Astrocyte (in vitro differentiated cells and primary cell): ENCODE measurements around the gene HENMT1. TPM values are rescaled to one million over a fixed set of nuclear protein-coding genes. Genes with fewer than 3 reads are reported as not detected.
"Not testable (repeated sequence)": the region's sequence is repeated elsewhere in the genome, so short reads cannot be mapped to it uniquely, and the experiment has no call there.

Experiments
- DNase-seq: peaks from one replicate; pipeline ENCODE4 v3.0.0-alpha.2; 2010; ENCODE audit warnings: low read depth
- FAIRE-seq: peaks from 2 replicates; lab custom pipeline; 2011; peaks lifted over from hg19 to GRCh38; lab: Jason Lieb, UNC
- H2AFZ ChIP-seq: 2 replicates; pipeline ENCODE4 v1.6.0; 2012; ENCODE audit warnings: low read depth, low read length, inconsistent platforms
- H3K27ac ChIP-seq: 2 replicates; pipeline ENCODE4 v1.5.1; 2011; ENCODE audit warnings: low read depth, low read length, inconsistent platforms
- H3K27me3 ChIP-seq: 2 replicates; pipeline ENCODE4 v1.6.0; 2011; ENCODE audit warnings: low read length, inconsistent platforms; ENCODE audit not compliant: insufficient read depth
- H3K36me3 ChIP-seq: 2 replicates; pipeline ENCODE4 v1.5.1; 2011; ENCODE audit warnings: low read length, inconsistent platforms; ENCODE audit not compliant: insufficient read depth
- H3K4me1 ChIP-seq: 2 replicates; pipeline ENCODE4 v1.5.1; 2011; ENCODE audit warnings: low read length, inconsistent platforms; ENCODE audit not compliant: insufficient read depth
- H3K4me2 ChIP-seq: 2 replicates; pipeline ENCODE4 v1.6.0; 2012; ENCODE audit warnings: low read length, inconsistent platforms
- H3K4me3 ChIP-seq: 2 replicates; pipeline ENCODE4 v1.5.1; 2011; ENCODE audit warnings: low read depth, mild to moderate bottlenecking, low read length, inconsistent platforms; ENCODE audit not compliant: insufficient read depth
- H3K79me2 ChIP-seq: 2 replicates; pipeline ENCODE4 v1.6.0; 2012; ENCODE audit warnings: mild to moderate bottlenecking, low read length, inconsistent platforms; ENCODE audit not compliant: insufficient read depth
- H3K9ac ChIP-seq: 2 replicates; pipeline ENCODE4 v1.6.0; 2012; ENCODE audit warnings: mild to moderate bottlenecking, low read length, inconsistent platforms
- H3K9me3 ChIP-seq: 2 replicates; pipeline ENCODE4 v1.5.1; 2012; ENCODE audit warnings: low read depth, mild to moderate bottlenecking, low read length, inconsistent platforms; ENCODE audit not compliant: insufficient read depth
- H4K20me1 ChIP-seq: 2 replicates; pipeline ENCODE4 v1.6.0; 2012; ENCODE audit warnings: low read length, inconsistent platforms; ENCODE audit not compliant: insufficient read depth
- H3K27ac Mint-ChIP-seq: one replicate; pipeline ENCODE4 v1.8.0; 2021; ENCODE audit warnings: mild to moderate bottlenecking, mixed read lengths; ENCODE audit not compliant: unreplicated experiment
- H3K27me3 Mint-ChIP-seq: one replicate; pipeline ENCODE4 v1.8.0; 2021; ENCODE audit warnings: low read depth, mixed read lengths; ENCODE audit not compliant: unreplicated experiment
- H3K36me3 Mint-ChIP-seq: one replicate; pipeline ENCODE4 v1.8.0; 2021; ENCODE audit warnings: low read depth, mixed read lengths; ENCODE audit not compliant: unreplicated experiment
- H3K4me1 Mint-ChIP-seq: one replicate; pipeline ENCODE4 v1.8.0; 2021; ENCODE audit warnings: low read depth, mixed read lengths; ENCODE audit not compliant: unreplicated experiment
- H3K4me3 Mint-ChIP-seq: one replicate; pipeline ENCODE4 v1.8.0; 2021; ENCODE audit warnings: mild to moderate bottlenecking, moderate library complexity, mixed read lengths; ENCODE audit not compliant: unreplicated experiment
- H3K9me3 Mint-ChIP-seq: one replicate; pipeline ENCODE4 v1.8.0; 2021; ENCODE audit warnings: mild to moderate bottlenecking, mixed read lengths; ENCODE audit not compliant: unreplicated experiment
- EZH2 ChIP-seq: IDR thresholded peaks from 2 replicates; pipeline ENCODE4 v1.6.1; 2012; ENCODE audit warnings: mild to moderate bottlenecking, low read length, inconsistent platforms; ENCODE audit not compliant: insufficient read depth
- total RNA-seq: library from RNA; stranded (reverse); gene quantifications from 2 replicates; pipeline ENCODE4 v1.2.1, GENCODE V29; 2021
- TF ChIP-seq, protein P1 (sequence below): IDR thresholded peaks from 2 replicates; pipeline ENCODE4 v1.5.1; 2011; ENCODE audit warnings: low read depth, mild to moderate bottlenecking, inconsistent platforms, low read length, moderate library complexity; ENCODE audit not compliant: insufficient read depth

HENMT1 gene
- total RNA-seq, 1 donor from 2014 or later, result 2.2 TPM

DNA sequence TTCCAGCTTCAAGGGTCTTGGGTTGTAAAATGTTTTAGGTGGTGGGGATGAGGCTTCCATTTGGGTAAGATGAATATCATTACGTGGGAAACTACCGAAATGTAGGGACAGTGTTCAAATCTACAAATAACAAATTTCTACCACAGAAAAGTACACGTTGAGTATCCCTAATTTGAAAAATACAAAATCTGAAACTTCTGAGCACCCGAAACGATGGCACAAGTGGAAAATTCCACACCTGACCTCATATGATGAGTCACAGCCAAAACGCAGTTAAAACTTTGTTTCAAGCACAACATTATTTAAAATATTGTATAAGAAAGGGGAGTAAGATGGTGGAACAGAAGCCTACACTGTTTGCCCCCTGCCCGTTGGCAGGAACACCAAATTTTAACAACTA lies 8.8 kb upstream of the HENMT1 start:
- Histone ChIP-seq H3K9ac (no peak overlapping the region), H3K4me3 (no peak overlapping the region), H3K27me3 (peaks cover 2% of the 10 kb centered on the region), H4K20me1 (no peaks in the 10 kb centered on the region), H3K4me1 (no peaks in the 10 kb centered on the region), H2AFZ (no peak overlapping the region), H3K79me2 (no peaks in the 10 kb centered on the region), H3K27ac (no peak overlapping the region), H3K4me2 (no peak overlapping the region), H3K36me3 (no peaks in the 10 kb centered on the region), H3K9me3 (no peaks in the 10 kb centered on the region)
- FAIRE-seq (no peak), DNase-seq (no peak)
- TF ChIP-seq EZH2, result no peak
- TF ChIP-seq, protein P1, sequence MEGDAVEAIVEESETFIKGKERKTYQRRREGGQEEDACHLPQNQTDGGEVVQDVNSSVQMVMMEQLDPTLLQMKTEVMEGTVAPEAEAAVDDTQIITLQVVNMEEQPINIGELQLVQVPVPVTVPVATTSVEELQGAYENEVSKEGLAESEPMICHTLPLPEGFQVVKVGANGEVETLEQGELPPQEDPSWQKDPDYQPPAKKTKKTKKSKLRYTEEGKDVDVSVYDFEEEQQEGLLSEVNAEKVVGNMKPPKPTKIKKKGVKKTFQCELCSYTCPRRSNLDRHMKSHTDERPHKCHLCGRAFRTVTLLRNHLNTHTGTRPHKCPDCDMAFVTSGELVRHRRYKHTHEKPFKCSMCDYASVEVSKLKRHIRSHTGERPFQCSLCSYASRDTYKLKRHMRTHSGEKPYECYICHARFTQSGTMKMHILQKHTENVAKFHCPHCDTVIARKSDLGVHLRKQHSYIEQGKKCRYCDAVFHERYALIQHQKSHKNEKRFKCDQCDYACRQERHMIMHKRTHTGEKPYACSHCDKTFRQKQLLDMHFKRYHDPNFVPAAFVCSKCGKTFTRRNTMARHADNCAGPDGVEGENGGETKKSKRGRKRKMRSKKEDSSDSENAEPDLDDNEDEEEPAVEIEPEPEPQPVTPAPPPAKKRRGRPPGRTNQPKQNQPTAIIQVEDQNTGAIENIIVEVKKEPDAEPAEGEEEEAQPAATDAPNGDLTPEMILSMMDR, result no peak
- no peak overlapping the region for H3K4me3 Mint-ChIP-seq
- H3K27me3 Mint-ChIP-seq, result no peaks in the 10 kb centered on the region
- peaks cover 4% of the 10 kb centered on the region for H3K9me3 Mint-ChIP-seq
- H3K27ac Mint-ChIP-seq, result no peak overlapping the region
- peaks cover 2% of the 10 kb centered on the region for H3K4me1 Mint-ChIP-seq
- no peaks in the 10 kb centered on the region for H3K36me3 Mint-ChIP-seq

DNA sequence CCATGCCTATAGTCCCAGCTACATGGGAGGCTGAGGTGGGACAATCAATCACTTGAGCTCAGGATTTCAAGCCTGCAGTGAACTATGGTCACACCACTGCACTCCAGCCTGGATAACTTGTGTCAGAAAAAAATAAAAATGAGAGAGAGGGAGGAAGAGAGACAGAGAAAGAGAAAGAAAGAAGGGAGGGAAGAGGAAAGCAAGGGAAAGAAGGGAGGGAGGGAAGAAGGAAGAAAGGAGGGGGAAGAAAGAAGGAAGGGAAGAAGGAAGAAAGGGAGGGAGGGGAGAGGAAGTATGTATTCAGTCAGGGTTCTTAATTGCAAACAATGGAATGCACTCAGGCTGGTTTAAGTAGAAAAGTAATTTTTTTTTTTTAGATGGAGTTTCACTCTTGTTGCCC lies 7.9 kb upstream of the HENMT1 start:
- H3K27ac ChIP-seq, result no peak overlapping the region
- H3K4me2 ChIP-seq, result no peak overlapping the region
- H3K9ac ChIP-seq, result no peak overlapping the region
- H3K79me2 ChIP-seq, result no peaks in the 10 kb centered on the region
- H4K20me1 ChIP-seq, result no peaks in the 10 kb centered on the region
- Mint-ChIP-seq H3K36me3 (no peaks in the 10 kb centered on the region), H3K27ac (no peak overlapping the region), H3K4me3 (no peak overlapping the region), H3K27me3 (no peaks in the 10 kb centered on the region), H3K4me1 (peaks cover 2% of the 10 kb centered on the region), H3K9me3 (no peaks in the 10 kb centered on the region)
- peaks cover 2% of the 10 kb centered on the region for H3K27me3 ChIP-seq
- no peaks in the 10 kb centered on the region for H3K36me3 ChIP-seq
- H3K9me3 ChIP-seq, result no peaks in the 10 kb centered on the region
- DNase-seq, result no peak
- H3K4me3 ChIP-seq, result no peak overlapping the region
- FAIRE-seq, result no peak
- TF ChIP-seq, protein P1, result no peak
- H2AFZ ChIP-seq, result no peak overlapping the region
- no peaks in the 10 kb centered on the region for H3K4me1 ChIP-seq

DNA sequence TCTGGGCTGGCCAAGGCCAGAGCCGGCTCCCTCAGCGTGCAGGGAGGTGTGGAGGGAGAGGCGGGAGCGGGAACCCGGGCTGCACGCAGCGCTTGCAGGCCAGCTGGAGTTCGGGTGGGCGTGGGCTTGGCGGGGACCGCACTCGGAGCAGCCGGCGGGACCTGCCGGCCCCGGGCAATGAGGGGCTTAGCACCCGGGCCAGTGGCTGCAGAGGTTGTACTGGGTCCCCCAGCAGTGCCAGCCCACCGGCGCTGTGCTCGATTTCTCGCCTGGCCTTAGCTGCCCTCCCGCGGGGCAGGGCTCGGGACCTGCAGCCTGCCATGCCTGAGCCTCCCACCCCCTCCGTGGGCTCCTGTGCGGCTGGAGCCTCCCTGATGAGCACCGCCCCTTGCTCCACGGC lies 6.5 kb upstream of the HENMT1 start:
- not testable (repeated sequence) for H3K4me1 ChIP-seq, H3K27me3 ChIP-seq, H3K27ac Mint-ChIP-seq, H3K4me3 Mint-ChIP-seq, DNase-seq, H3K27me3 Mint-ChIP-seq, H3K36me3 Mint-ChIP-seq, H2AFZ ChIP-seq, H3K79me2 ChIP-seq, H3K9ac ChIP-seq, H3K36me3 ChIP-seq, H3K4me1 Mint-ChIP-seq, FAIRE-seq, H3K4me3 ChIP-seq, H3K9me3 ChIP-seq, H3K4me2 ChIP-seq, H3K27ac ChIP-seq, H4K20me1 ChIP-seq, H3K9me3 Mint-ChIP-seq
